ENCODE results near the gene PNPLA2. TPM values are rescaled to one million over a fixed set of nuclear protein-coding genes. Genes with fewer than 3 reads are reported as not detected.

PNPLA2 gene
- total and polyA plus RNA-seq, 2 donors (not counting 1 experiment from before 2014, with no cell fraction given) = 16.2 to 33.9 TPM

- no peaks in the 10 kb centered on the region for H4K20me1 ChIP-seq (ENCODE audit: control insufficient read depth, extremely low read depth, insufficient read depth, low read length)
- H3K4me2 ChIP-seq (ENCODE audit: extremely low read depth, insufficient read depth, low read length) = peak within 1 kb of the TSS; percentile 98
- H2AFZ ChIP-seq (ENCODE audit: low read length) = peak within 1 kb of the TSS; percentile 94
- peaks cover 13% of the 10 kb centered on the region for H3K4me1 ChIP-seq (ENCODE audit: control insufficient read depth, extremely low read depth, insufficient read depth, low read length)
- H3K27me3 ChIP-seq (ENCODE audit: control insufficient read depth, insufficient read depth, low read length) = no peaks in the 10 kb centered on the region
- H3K9ac ChIP-seq (ENCODE audit: insufficient read depth, low read length) = peak within 1 kb of the TSS; percentile 99
- peaks cover 24% of the 10 kb centered on the region for H3K36me3 ChIP-seq (ENCODE audit: control insufficient read depth, insufficient read depth, low read length)
- TF ChIP-seq, protein P1, sequence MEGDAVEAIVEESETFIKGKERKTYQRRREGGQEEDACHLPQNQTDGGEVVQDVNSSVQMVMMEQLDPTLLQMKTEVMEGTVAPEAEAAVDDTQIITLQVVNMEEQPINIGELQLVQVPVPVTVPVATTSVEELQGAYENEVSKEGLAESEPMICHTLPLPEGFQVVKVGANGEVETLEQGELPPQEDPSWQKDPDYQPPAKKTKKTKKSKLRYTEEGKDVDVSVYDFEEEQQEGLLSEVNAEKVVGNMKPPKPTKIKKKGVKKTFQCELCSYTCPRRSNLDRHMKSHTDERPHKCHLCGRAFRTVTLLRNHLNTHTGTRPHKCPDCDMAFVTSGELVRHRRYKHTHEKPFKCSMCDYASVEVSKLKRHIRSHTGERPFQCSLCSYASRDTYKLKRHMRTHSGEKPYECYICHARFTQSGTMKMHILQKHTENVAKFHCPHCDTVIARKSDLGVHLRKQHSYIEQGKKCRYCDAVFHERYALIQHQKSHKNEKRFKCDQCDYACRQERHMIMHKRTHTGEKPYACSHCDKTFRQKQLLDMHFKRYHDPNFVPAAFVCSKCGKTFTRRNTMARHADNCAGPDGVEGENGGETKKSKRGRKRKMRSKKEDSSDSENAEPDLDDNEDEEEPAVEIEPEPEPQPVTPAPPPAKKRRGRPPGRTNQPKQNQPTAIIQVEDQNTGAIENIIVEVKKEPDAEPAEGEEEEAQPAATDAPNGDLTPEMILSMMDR (conservative IDR thresholded peaks at IDR 0.05 in 1 of 2, IDR thresholded peaks at IDR 0.05 in 1 of 2; ENCODE audit: low read depth in 1 of 2, low read length in 2 of 2) = no peak
- no peak for TF ChIP-seq EZH2 (IDR thresholded peaks at IDR 0.05; ENCODE audit: low read length, missing control alignments)
- H3K4me3 ChIP-seq (replicated peaks in 1 of 4; ENCODE audit: control extremely low read depth in 1 of 4, insufficient read depth in 1 of 4, low read depth in 3 of 4, low read length in 4 of 4) = peak within 1 kb of the TSS; percentile 78 to 98 (median 94)
- H3K79me2 ChIP-seq (ENCODE audit: control insufficient read depth, insufficient read depth, low read length) = peaks cover 38% of the 10 kb centered on the region
- peak within 1 kb of the TSS; percentile 96 for H3K27ac ChIP-seq (ENCODE audit: insufficient read depth, low read length)
- DNase-seq (ENCODE audit: low read depth in 2 of 2) = peak; percentile 96 to 98
- H3K9me3 ChIP-seq (ENCODE audit: control insufficient read depth, insufficient read depth, low read depth, low read length) = no peaks in the 10 kb centered on the region
Measured at GRCh38 chr11:809287-810039, 9.3 kb upstream of the PNPLA2 start, which contains the start of gene RPLP2. Gene RPLP2 (plus strand): TSS chr11:809967. CDS start chr11:810235, 268 bp downstream.

DNA sequence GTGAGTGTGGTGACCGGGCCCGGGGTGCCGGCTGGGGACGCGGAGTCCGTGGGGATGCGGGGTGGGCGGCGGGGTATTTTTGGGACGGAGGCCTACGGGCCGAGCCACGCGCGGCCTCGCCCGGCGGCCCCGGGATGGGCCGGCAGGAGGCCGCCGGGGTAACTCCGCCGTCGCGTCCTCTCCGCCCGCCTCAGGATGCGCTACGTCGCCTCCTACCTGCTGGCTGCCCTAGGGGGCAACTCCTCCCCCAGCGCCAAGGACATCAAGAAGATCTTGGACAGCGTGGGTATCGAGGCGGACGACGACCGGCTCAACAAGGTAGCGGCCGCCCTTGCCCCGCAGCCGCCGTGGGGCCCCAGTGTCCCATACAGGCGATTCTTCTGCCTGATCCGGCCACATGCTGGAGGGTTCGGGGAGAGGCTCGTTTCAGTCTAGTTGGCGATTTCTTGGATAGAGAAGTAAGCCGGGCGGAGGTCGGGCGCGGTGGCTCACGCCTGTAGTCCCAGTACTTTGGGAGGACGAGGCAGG lies 8.6 kb upstream of the PNPLA2 start:
- peaks cover 24% of the 10 kb centered on the region for H3K36me3 ChIP-seq (ENCODE audit: control insufficient read depth, insufficient read depth, low read length)
- H2AFZ ChIP-seq (ENCODE audit: low read length) = no peak overlapping the region
- H3K9me3 ChIP-seq (ENCODE audit: control insufficient read depth, insufficient read depth, low read depth, low read length) = no peaks in the 10 kb centered on the region
- H3K27me3 ChIP-seq (ENCODE audit: control insufficient read depth, insufficient read depth, low read length) = no peaks in the 10 kb centered on the region
- H3K4me2 ChIP-seq (ENCODE audit: extremely low read depth, insufficient read depth, low read length) = peak overlapping the region; percentile 89
- H3K9ac ChIP-seq (ENCODE audit: insufficient read depth, low read length) = peak overlapping the region; percentile 99
- TF ChIP-seq EZH2 (IDR thresholded peaks at IDR 0.05; ENCODE audit: low read length, missing control alignments) = no peak
- TF ChIP-seq, protein P1 (conservative IDR thresholded peaks at IDR 0.05 in 1 of 2, IDR thresholded peaks at IDR 0.05 in 1 of 2; ENCODE audit: low read depth in 1 of 2, low read length in 2 of 2) = no peak
- H4K20me1 ChIP-seq (ENCODE audit: control insufficient read depth, extremely low read depth, insufficient read depth, low read length) = no peaks in the 10 kb centered on the region
- H3K27ac ChIP-seq (ENCODE audit: insufficient read depth, low read length) = peak overlapping the region; percentile 96
- H3K4me1 ChIP-seq (ENCODE audit: control insufficient read depth, extremely low read depth, insufficient read depth, low read length) = peaks cover 11% of the 10 kb centered on the region
- no peak for DNase-seq (ENCODE audit: low read depth in 2 of 2)
- H3K4me3 ChIP-seq (replicated peaks in 1 of 4; ENCODE audit: control extremely low read depth in 1 of 4, insufficient read depth in 1 of 4, low read depth in 3 of 4, low read length in 4 of 4) = peak overlapping the region; percentile 70 to 98 (median 86)
- H3K79me2 ChIP-seq (ENCODE audit: control insufficient read depth, insufficient read depth, low read length) = peaks cover 38% of the 10 kb centered on the region

DNA sequence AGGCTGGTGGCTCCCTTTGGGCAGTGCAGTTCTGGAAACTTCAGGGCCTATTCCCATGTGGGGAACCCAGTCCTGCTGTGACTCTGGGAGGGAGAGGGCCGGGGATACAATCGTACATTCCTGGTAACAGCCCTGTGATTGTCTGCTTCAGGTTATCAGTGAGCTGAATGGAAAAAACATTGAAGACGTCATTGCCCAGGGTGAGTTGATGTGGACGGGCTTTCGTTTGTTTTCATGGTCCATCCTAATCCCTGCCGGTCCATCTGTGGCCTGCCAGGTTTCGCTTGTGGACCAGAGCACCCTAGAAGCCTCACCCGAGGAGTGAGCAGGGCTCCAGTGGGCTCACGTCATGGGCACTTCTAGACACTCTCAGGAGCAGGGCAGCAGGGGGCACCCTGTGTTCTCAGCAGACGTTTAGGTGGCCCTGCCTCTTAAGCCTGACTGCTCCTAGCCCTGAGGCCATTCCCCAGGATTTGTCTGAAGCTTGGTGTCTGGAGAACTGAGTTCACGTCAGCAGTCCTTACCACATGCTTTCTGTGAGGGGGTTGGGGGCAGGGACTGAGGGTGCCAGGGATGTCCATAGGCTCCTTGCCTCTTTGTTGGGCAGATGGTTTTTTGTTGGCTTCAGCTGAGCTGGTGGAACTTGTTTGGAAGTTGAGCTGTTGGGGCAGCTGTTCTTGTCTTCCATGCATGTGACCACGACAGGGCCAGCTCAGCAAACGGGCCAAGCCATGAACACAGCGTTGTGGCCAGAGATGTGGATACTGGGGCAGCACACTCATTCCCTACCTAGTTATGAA lies 7.1 kb upstream of the PNPLA2 start:
- H3K9ac ChIP-seq (ENCODE audit: insufficient read depth, low read length) = peak overlapping the region; percentile 13
- no peaks in the 10 kb centered on the region for H4K20me1 ChIP-seq (ENCODE audit: control insufficient read depth, extremely low read depth, insufficient read depth, low read length)
- peak overlapping the region; percentile 96 for H3K27ac ChIP-seq (ENCODE audit: insufficient read depth, low read length)
- TF ChIP-seq EZH2 (IDR thresholded peaks at IDR 0.05; ENCODE audit: low read length, missing control alignments) = no peak
- TF ChIP-seq, protein P1 (conservative IDR thresholded peaks at IDR 0.05 in 1 of 2, IDR thresholded peaks at IDR 0.05 in 1 of 2; ENCODE audit: low read depth in 1 of 2, low read length in 2 of 2) = no peak
- peak overlapping the region; percentile 89 for H3K4me2 ChIP-seq (ENCODE audit: extremely low read depth, insufficient read depth, low read length)
- peaks cover 11% of the 10 kb centered on the region for H3K4me1 ChIP-seq (ENCODE audit: control insufficient read depth, extremely low read depth, insufficient read depth, low read length)
- H3K27me3 ChIP-seq (ENCODE audit: control insufficient read depth, insufficient read depth, low read length) = no peaks in the 10 kb centered on the region
- no peaks in the 10 kb centered on the region for H3K9me3 ChIP-seq (ENCODE audit: control insufficient read depth, insufficient read depth, low read depth, low read length)
- peaks cover 38% of the 10 kb centered on the region for H3K79me2 ChIP-seq (ENCODE audit: control insufficient read depth, insufficient read depth, low read length)
- peak overlapping the region; percentile 70 to 98 (median 86) for H3K4me3 ChIP-seq (replicated peaks in 1 of 4; ENCODE audit: control extremely low read depth in 1 of 4, insufficient read depth in 1 of 4, low read depth in 3 of 4, low read length in 4 of 4)
- H2AFZ ChIP-seq (ENCODE audit: low read length) = no peak overlapping the region
- peaks cover 24% of the 10 kb centered on the region for H3K36me3 ChIP-seq (ENCODE audit: control insufficient read depth, insufficient read depth, low read length)
- DNase-seq (ENCODE audit: low read depth in 2 of 2) = no peak
